Eye (tissue), 1 donor: ENCODE measurements around the gene STX16.
"Not testable (repeated sequence)": the region's sequence is repeated elsewhere in the genome, so short reads cannot be mapped to it uniquely, and the experiment has no call there.

Experiments used
- DNase-seq: peaks from one replicate; pipeline ENCODE4 v3.0.0-alpha.2; 2015

Gene STX16

GRCh38 chr20:58713801-58714339 lies 62.8 kb downstream of the STX16 start:
- no peak for DNase-seq

GRCh38 chr20:58714340-58714922 lies 63.3 kb downstream of the STX16 start:
- no peak for DNase-seq

GRCh38 chr20:58714923-58715351 lies 63.9 kb downstream of the STX16 start:
- no peak for DNase-seq

GRCh38 chr20:58715391-58715800 lies 64.3 kb downstream of the STX16 start:
- no peak for DNase-seq

- peak; percentile 20 for DNase-seq
Measured at GRCh38 chr20:58715801-58716475, 64.9 kb downstream of the STX16 start.

- DNase-seq, result peak; percentile 83
Measured at GRCh38 chr20:58716476-58717277, 65.6 kb downstream of the STX16 start.

GRCh38 chr20:58717278-58718091 lies 66.4 kb downstream of the STX16 start:
- no peak for DNase-seq

GRCh38 chr20:58718121-58718563 lies 67.1 kb downstream of the STX16 start:
- DNase-seq, result no peak

GRCh38 chr20:58718729-58719128 lies 67.6 kb downstream of the STX16 start:
- no peak for DNase-seq

- DNase-seq, result no peak
Measured at GRCh38 chr20:58719258-58719657, 68.2 kb downstream of the STX16 start.

- DNase-seq, result no peak
Measured at GRCh38 chr20:58719971-58720371, 68.9 kb downstream of the STX16 start.

- no peak for DNase-seq
Measured at GRCh38 chr20:58720890-58721289, 69.8 kb downstream of the STX16 start.

- DNase-seq, result no peak
Measured at GRCh38 chr20:58721951-58722778, 71.1 kb downstream of the STX16 start.

GRCh38 chr20:58722877-58723627 lies 72.0 kb downstream of the STX16 start:
- DNase-seq, result no peak

- no peak for DNase-seq
Measured at GRCh38 chr20:58723628-58723984, 72.5 kb downstream of the STX16 start.

- DNase-seq, result not testable (repeated sequence)
Measured at GRCh38 chr20:58726156-58726555, 75.1 kb downstream of the STX16 start.
